ENCODE measurements around the gene TRABD2A.

The TRABD2A gene

GRCh38 chr2:84799772-84800171 is 81.1 kb downstream of the TRABD2A start:
- Histone ChIP-seq H3K4me1 (ENCODE audit: low read depth, poor library complexity, severe bottlenecking) (peaks cover 23% of the 10 kb centered on the region), H3K4me3 (IDR thresholded peaks at IDR 0.05; ENCODE audit: insufficient read depth, low read depth, low read length) (no peak overlapping the region), H3K9ac (peak overlapping the region; percentile 16; the same call in 1 of the 2 replicates), H4K20me1 (ENCODE audit: insufficient read depth) (no peaks in the 10 kb centered on the region), H3K36me3 (ENCODE audit: insufficient read depth) (no peaks in the 10 kb centered on the region), H2AFZ (ENCODE audit: low read depth) (peak overlapping the region; percentile 38; the same call in 1 of the 2 replicates), H3K27ac (peak overlapping the region; percentile 28; the same call in 1 of the 2 replicates), H3K79me2 (ENCODE audit: insufficient read depth, low read depth) (no peaks in the 10 kb centered on the region), H3K4me2 (peak overlapping the region; percentile 66), H3K27me3 (ENCODE audit: insufficient read depth, low read depth) (no peaks in the 10 kb centered on the region)
- TF ChIP-seq CTCF (conservative IDR thresholded peaks at IDR 0.05; ENCODE audit: low read depth, low read length) = no peak

GRCh38 chr2:84797271-84797670 is 83.6 kb downstream of the TRABD2A start:
- no peak for TF ChIP-seq CTCF (conservative IDR thresholded peaks at IDR 0.05; ENCODE audit: low read depth, low read length)
- Histone ChIP-seq H3K4me1 (ENCODE audit: low read depth, poor library complexity, severe bottlenecking) (peaks cover 23% of the 10 kb centered on the region), H4K20me1 (ENCODE audit: insufficient read depth) (no peaks in the 10 kb centered on the region), H3K36me3 (ENCODE audit: insufficient read depth) (no peaks in the 10 kb centered on the region), H3K4me3 (IDR thresholded peaks at IDR 0.05; ENCODE audit: insufficient read depth, low read depth, low read length) (no peak overlapping the region), H3K27ac (no peak overlapping the region), H3K79me2 (ENCODE audit: insufficient read depth, low read depth) (no peaks in the 10 kb centered on the region), H3K9ac (no peak overlapping the region), H3K27me3 (ENCODE audit: insufficient read depth, low read depth) (no peaks in the 10 kb centered on the region), H3K4me2 (no peak overlapping the region), H2AFZ (ENCODE audit: low read depth) (no peak overlapping the region)

GRCh38 chr2:84796798-84797197 is 84.1 kb downstream of the TRABD2A start:
- Histone ChIP-seq H2AFZ (ENCODE audit: low read depth) (no peak overlapping the region), H3K79me2 (ENCODE audit: insufficient read depth, low read depth) (no peaks in the 10 kb centered on the region), H3K4me1 (ENCODE audit: low read depth, poor library complexity, severe bottlenecking) (peaks cover 23% of the 10 kb centered on the region), H3K27me3 (ENCODE audit: insufficient read depth, low read depth) (no peaks in the 10 kb centered on the region), H3K27ac (no peak overlapping the region), H4K20me1 (ENCODE audit: insufficient read depth) (no peaks in the 10 kb centered on the region), H3K4me3 (IDR thresholded peaks at IDR 0.05; ENCODE audit: insufficient read depth, low read depth, low read length) (no peak overlapping the region), H3K36me3 (ENCODE audit: insufficient read depth) (no peaks in the 10 kb centered on the region), H3K4me2 (no peak overlapping the region), H3K9ac (no peak overlapping the region)
- TF ChIP-seq CTCF (conservative IDR thresholded peaks at IDR 0.05; ENCODE audit: low read depth, low read length) = no peak

- H3K4me2 ChIP-seq = no peak overlapping the region
- no peaks in the 10 kb centered on the region for H3K36me3 ChIP-seq (ENCODE audit: insufficient read depth)
- H3K27me3 ChIP-seq (ENCODE audit: insufficient read depth, low read depth) = no peaks in the 10 kb centered on the region
- H2AFZ ChIP-seq (ENCODE audit: low read depth) = no peak overlapping the region
- no peaks in the 10 kb centered on the region for H4K20me1 ChIP-seq (ENCODE audit: insufficient read depth)
- H3K9ac ChIP-seq = no peak overlapping the region
- TF ChIP-seq CTCF (conservative IDR thresholded peaks at IDR 0.05; ENCODE audit: low read depth, low read length) = no peak
- H3K4me3 ChIP-seq (IDR thresholded peaks at IDR 0.05; ENCODE audit: insufficient read depth, low read depth, low read length) = no peak overlapping the region
- no peaks in the 10 kb centered on the region for H3K4me1 ChIP-seq (ENCODE audit: low read depth, poor library complexity, severe bottlenecking)
- no peaks in the 10 kb centered on the region for H3K79me2 ChIP-seq (ENCODE audit: insufficient read depth, low read depth)
- no peak overlapping the region for H3K27ac ChIP-seq
These were observed 87.2 kb downstream of the TRABD2A start for GRCh38 chr2:84793641-84794040.

Measured in KMS-11 (cell line).